Measurements from ENCODE around the gene PALD1.

The PALD1 gene

DNA sequence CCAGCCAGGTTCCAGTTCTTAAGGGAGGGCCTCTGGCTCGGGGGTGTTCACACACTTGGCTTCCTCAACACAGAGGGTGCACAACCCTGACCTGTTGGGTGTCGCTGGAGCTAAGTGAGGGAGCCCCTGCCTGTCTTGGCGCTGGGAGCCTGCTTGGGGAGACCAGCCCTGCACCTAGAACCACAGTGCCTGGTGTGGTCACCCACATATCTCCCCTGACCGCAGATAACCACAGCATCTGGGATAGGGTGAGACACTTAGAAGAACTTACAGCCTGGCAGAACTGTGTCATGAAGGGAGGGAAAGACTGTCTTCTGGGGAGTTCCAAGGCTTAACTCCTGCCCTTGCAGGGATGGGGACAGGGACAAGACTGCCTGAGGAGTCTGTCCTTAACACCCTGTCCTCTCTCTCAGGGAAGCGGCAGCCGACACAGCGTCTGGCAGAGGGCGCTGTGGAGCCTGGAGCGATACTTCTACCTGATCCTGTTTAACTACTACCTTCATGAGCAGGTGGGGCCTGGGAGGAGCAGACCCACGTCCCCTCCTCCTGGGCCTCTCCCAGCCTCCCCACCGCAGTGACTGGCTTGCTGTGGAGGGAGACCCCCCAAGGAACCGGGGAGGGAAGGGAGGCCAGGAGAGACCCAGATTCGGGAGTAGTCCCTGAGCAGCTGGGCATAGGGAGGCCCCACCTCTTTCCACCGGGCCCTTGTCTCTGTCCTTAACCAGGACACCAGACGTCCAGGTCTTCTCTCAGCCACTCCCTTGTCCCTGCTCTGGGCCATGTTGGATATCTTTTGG is 59.0 kb downstream of the PALD1 start:
- DNase-seq = peak; percentile 31

GRCh38 chr10:70538195-70538520 is 59.6 kb downstream of the PALD1 start:
- DNase-seq = no peak

DNA sequence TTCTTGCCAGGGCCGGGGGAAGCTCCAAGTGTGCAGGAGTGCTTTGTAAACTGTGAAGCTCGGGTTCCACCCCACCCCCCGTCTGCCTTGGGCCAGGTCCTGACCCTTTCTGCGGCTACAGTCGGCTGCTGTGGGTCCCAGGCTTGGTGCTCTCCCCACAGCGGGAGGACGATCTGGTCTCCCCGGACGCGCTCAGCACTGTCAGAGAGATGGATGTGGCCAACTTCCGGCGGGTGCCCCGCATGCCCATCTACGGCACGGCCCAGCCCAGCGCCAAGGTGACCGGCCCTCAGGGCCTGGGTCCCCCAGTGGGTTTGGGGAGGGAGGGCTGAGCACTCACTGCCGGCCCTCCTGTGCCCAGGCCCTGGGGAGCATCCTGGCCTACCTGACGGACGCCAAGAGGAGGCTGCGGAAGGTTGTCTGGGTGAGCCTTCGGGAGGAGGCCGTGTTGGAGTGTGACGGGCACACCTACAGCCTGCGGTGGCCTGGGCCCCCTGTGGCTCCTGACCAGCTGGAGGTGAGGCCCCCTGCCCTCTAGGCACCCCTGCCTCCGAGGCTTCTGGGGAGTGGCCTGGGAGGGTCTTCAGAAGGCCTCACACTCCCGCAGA is 60.3 kb downstream of the PALD1 start:
- DNase-seq = no peak

- no peak for DNase-seq
These were observed 60.9 kb downstream of the PALD1 start for GRCh38 chr10:70539471-70539870.

- DNase-seq = no peak
These were observed 61.7 kb downstream of the PALD1 start for GRCh38 chr10:70540089-70540788.

DNA sequence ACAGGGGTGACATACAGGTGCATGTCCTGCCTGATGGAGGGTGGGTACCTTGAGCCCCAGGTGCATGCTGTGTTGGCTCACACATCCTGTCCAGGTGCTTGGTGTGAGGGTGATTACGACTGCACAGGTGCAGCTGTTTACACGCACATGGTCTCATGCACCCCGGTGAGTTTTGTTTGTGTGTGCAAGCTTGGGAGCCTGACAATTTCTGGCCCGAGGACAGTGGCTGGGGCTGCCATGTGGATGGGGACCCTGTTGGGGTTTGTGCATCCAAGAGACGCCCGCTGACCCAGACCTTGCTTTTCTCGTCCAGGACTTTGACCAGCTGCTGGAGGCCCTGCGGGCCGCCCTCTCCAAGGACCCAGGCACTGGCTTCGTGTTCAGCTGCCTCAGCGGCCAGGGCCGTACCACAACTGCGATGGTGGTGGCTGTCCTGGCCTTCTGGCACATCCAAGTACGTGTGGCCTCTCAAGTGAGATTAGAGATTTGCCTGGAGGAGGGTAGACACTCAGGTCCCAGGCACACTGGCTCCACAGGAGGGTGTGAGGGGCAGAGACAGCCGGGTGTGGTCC is 62.3 kb downstream of the PALD1 start:
- DNase-seq = no peak

DNA sequence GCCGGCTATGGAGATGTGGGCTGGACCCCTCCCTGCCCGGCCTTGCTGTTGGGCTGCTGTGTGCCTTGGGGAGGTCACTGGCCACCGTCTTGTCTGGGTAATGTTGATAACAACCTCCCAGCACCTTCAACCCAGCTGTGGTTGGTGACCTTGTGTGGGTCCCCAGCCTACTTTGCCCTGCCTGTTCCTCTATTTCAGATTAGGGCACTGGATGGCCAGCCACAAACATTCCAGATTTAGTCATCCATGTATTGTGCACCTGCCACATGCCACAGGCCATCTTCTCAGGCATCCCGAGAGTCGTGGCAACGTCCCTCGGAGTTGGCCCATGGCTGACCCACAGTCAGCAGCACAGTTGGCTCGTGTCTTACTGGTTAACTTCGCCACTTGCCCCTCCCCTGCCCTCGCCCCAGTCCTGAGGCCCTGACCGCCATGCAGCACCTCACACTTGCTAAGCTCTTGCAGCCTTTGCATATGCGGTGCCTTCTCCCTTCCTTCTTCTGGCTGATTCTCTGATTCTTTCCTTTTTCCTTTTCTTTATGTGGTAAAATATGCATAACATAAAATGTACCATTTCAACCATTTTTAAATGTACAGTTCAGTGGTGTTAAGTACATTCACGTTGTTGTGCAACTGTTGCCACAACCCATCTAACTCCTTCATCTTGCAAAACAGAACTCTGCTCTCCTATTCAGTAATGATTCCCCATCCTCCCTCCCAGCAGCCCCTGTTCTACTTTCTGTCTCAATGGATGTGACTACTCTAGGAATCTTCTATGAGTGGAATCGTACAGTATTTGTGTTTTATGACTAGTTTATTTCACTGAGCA is 63.4 kb downstream of the PALD1 start:
- no peak for DNase-seq

GRCh38 chr10:70542565-70542938 is 64.0 kb downstream of the PALD1 start:
- no peak for DNase-seq

DNA sequence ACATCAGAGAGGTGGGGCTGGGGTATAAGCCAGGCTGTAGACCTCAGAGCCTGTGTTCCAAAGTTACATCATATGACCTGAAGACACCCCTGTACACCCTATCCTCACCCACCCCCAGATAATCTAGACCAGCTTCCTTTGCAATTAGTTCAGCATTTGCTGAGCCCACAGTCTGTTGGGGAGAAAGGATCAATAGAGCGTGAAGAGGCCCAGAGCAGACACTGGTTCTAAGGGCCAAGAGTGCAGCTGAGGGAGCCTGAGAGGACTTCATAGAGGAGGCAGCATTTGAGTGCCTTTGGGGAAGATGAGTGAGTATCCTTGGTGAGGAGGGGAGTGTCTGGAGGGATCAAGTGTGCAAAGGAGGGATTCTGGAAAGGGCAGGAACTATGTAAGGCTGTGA is 65.3 kb downstream of the PALD1 start:
- DNase-seq = no peak

GRCh38 chr10:70544431-70545340 is 66.1 kb downstream of the PALD1 start:
- DNase-seq = no peak

- DNase-seq = no peak
These were observed 68.0 kb downstream of the PALD1 start for GRCh38 chr10:70546584-70546983.

GRCh38 chr10:70549351-70549961 is 70.9 kb downstream of the PALD1 start:
- no peak for DNase-seq

DNA sequence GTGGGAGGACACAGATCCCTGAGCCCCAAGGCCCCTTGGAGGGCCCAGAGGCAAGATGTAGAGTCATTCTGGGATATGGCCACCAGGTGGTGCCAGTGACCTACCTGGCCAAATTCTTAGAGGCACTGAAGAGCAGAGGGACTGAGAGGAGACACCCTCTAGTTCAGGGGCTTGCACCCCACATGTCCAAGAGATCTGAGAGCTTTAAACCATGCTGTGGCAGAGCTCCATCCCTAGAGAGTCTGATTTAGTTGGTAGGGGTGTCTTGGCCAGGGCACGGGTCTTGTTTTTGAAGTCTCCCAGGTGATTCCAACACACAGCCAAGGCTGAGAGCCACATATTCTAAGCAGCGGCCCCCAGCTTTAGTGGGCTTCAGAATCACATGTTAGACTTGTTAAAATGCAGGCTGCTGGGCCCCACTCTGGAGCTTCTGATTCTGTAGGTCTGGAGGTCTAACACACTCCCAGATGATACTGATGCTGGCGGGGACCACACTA is 71.4 kb downstream of the PALD1 start:
- DNase-seq = peak; percentile 73

DNA sequence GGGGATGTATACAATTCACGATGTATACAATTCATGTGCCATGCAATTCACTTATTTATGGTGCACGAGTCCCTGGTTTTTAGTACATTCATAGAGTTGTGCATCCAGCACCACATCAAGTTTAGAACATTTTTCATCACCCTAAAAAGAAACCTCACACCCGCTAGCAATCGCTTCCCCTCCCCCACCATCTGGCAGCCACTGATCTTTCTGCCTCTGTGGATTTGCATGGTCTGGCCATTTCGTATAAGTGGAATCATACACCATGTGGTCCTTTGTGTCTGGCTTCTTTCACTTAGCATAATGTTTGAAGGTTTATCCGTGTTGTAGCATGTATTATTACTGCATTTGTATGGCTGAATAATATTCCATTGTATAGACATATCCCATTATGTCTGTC is 71.9 kb downstream of the PALD1 start:
- no peak for DNase-seq

DNA sequence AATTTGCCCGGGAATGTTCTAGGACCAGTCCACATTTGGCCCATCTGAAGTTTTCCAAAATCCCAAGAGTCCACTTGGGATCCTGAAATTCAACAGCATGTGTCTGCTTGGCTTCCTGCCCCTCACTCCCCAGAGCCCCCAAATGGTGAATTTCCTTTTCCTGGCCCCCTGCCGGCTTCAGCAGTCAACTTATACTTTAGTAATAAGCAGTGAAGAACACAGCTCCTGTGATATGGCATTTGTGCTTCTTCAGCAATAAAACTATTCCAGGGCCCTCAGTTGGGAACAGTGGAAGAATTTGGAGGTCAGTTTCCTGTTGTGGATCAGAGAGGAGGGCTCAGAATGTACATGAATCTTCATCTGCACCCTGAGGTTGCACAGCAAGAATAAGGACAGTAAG is 72.9 kb downstream of the PALD1 start:
- no peak for DNase-seq

- no peak for DNase-seq
These were observed 73.4 kb downstream of the PALD1 start for GRCh38 chr10:70551971-70552422.

DNA sequence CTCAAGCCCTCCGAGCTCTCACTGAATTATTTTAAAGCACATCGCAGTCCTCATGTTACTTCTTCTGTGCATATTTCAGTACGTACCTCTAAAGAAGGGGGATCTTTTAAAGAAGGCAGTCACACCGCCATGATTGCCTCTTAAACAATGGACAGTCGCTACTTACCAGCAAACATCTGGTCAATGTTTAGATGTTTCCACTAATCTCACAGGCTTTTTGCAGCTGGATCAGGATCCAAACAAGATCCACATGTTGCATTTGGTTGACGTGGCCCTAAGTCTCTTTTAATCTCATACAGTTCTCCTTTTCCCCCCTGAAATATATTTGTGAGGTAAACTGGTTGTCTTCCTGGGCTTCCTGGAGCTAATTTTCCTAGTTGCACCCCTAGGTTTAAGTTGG is 74.0 kb downstream of the PALD1 start:
- DNase-seq = no peak

DNA sequence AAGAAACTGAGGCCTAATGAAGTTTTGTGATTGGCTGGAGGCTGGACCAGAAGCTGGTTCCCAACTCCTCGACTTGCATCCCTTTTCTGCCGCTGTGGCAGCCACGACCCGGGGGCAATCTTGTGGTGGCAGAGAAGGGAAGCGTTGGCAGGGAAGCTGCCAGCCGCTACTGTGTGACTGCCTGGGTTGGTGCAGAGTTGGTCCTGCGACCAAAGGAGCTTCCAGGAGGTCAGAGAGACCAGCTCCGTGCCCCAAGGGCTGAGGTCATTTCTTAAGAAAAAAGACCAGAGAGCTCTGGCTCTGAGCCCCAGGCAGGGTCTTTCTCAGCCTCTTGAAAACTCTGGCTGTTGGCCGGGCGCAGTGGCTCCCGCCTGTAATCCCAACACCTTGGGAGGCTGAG is 76.8 kb downstream of the PALD1 start:
- no peak for DNase-seq

GRCh38 chr10:70557086-70557845 is 78.7 kb downstream of the PALD1 start:
- no peak for DNase-seq

- no peak for DNase-seq
These were observed 79.3 kb downstream of the PALD1 start for GRCh38 chr10:70557876-70558275.

Measured in stimulated activated CD4-positive, alpha-beta T cell treated with anti-CD3 and anti-CD28 coated beads, Interleukin-1b, Interleukin-23, amount 100 ng/mL, for 48 hours (primary cell).